Measurements from ENCODE around the gene FAM120B. TPM values are rescaled to one million over a fixed set of nuclear protein-coding genes. Genes with fewer than 3 reads are reported as not detected.

FAM120B gene
- total and polyA plus RNA-seq, 2 experiments from 2014 or later = 7.2 to 16.7 TPM

DNA sequence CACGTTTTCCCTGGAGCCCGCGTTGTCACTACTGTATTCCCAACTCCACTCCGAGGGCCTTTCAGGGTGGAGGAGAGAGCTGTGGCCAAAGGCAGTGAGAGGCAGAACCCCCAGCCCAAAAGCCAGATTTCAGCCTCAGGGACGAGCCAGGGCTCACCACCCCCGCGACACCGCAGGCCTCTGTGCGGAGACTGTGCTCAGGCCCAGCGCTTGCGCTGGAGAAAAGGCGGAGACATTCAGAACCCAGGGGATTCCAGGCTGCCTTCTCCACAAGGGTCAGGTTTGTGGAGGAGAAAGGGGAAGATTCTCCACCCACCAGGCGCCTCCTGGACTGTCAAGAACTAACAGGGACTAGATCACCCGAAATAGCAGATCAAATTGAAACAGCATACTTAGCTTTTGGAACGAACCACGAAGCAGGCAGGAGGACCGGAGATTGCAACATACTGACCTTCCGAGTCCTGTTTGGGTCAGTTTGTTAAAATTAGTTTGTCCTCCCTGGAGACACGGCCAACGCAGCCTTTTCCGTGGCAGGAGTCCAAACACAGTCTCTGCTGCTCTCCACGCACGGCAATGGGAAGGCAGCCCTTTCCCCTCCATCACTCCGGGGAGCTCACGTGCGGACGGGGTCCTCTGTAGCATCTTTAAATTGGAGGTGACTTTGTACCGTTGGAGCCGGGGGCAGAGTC is 30.0 kb upstream of the FAM120B start:
- no peak overlapping the region for H3K4me3 ChIP-seq
- peaks cover 17% of the 10 kb centered on the region for H3K4me1 Mint-ChIP-seq
- TF ChIP-seq POLR2AphosphoS5 (IDR thresholded peaks at IDR 0.05; ENCODE audit: low read depth) (no peak), JUNB (IDR thresholded peaks at IDR 0.05; ENCODE audit: unreplicated experiment) (no peak), NANOG (IDR thresholded peaks at IDR 0.05; ENCODE audit: borderline replicate concordance) (no peak), EZH2phosphoT487 (IDR thresholded peaks at IDR 0.05; ENCODE audit: unreplicated experiment) (no peak), ZNF114 (CRISPR knock-in tag; IDR thresholded peaks at IDR 0.05) (no peak)
- TF ChIP-seq, protein P1, sequence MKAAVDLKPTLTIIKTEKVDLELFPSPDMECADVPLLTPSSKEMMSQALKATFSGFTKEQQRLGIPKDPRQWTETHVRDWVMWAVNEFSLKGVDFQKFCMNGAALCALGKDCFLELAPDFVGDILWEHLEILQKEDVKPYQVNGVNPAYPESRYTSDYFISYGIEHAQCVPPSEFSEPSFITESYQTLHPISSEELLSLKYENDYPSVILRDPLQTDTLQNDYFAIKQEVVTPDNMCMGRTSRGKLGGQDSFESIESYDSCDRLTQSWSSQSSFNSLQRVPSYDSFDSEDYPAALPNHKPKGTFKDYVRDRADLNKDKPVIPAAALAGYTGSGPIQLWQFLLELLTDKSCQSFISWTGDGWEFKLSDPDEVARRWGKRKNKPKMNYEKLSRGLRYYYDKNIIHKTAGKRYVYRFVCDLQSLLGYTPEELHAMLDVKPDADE (IDR thresholded peaks at IDR 0.05) = no peak
- TF ChIP-seq, protein P2, sequence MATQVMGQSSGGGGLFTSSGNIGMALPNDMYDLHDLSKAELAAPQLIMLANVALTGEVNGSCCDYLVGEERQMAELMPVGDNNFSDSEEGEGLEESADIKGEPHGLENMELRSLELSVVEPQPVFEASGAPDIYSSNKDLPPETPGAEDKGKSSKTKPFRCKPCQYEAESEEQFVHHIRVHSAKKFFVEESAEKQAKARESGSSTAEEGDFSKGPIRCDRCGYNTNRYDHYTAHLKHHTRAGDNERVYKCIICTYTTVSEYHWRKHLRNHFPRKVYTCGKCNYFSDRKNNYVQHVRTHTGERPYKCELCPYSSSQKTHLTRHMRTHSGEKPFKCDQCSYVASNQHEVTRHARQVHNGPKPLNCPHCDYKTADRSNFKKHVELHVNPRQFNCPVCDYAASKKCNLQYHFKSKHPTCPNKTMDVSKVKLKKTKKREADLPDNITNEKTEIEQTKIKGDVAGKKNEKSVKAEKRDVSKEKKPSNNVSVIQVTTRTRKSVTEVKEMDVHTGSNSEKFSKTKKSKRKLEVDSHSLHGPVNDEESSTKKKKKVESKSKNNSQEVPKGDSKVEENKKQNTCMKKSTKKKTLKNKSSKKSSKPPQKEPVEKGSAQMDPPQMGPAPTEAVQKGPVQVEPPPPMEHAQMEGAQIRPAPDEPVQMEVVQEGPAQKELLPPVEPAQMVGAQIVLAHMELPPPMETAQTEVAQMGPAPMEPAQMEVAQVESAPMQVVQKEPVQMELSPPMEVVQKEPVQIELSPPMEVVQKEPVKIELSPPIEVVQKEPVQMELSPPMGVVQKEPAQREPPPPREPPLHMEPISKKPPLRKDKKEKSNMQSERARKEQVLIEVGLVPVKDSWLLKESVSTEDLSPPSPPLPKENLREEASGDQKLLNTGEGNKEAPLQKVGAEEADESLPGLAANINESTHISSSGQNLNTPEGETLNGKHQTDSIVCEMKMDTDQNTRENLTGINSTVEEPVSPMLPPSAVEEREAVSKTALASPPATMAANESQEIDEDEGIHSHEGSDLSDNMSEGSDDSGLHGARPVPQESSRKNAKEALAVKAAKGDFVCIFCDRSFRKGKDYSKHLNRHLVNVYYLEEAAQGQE (IDR thresholded peaks at IDR 0.05; ENCODE audit: unreplicated experiment) = no peak
- TF ChIP-seq, protein P3, sequence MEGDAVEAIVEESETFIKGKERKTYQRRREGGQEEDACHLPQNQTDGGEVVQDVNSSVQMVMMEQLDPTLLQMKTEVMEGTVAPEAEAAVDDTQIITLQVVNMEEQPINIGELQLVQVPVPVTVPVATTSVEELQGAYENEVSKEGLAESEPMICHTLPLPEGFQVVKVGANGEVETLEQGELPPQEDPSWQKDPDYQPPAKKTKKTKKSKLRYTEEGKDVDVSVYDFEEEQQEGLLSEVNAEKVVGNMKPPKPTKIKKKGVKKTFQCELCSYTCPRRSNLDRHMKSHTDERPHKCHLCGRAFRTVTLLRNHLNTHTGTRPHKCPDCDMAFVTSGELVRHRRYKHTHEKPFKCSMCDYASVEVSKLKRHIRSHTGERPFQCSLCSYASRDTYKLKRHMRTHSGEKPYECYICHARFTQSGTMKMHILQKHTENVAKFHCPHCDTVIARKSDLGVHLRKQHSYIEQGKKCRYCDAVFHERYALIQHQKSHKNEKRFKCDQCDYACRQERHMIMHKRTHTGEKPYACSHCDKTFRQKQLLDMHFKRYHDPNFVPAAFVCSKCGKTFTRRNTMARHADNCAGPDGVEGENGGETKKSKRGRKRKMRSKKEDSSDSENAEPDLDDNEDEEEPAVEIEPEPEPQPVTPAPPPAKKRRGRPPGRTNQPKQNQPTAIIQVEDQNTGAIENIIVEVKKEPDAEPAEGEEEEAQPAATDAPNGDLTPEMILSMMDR (conservative IDR thresholded peaks at IDR 0.05; ENCODE audit: low read depth in 2 of 2) = no peak
- TF ChIP-seq, protein P4, sequence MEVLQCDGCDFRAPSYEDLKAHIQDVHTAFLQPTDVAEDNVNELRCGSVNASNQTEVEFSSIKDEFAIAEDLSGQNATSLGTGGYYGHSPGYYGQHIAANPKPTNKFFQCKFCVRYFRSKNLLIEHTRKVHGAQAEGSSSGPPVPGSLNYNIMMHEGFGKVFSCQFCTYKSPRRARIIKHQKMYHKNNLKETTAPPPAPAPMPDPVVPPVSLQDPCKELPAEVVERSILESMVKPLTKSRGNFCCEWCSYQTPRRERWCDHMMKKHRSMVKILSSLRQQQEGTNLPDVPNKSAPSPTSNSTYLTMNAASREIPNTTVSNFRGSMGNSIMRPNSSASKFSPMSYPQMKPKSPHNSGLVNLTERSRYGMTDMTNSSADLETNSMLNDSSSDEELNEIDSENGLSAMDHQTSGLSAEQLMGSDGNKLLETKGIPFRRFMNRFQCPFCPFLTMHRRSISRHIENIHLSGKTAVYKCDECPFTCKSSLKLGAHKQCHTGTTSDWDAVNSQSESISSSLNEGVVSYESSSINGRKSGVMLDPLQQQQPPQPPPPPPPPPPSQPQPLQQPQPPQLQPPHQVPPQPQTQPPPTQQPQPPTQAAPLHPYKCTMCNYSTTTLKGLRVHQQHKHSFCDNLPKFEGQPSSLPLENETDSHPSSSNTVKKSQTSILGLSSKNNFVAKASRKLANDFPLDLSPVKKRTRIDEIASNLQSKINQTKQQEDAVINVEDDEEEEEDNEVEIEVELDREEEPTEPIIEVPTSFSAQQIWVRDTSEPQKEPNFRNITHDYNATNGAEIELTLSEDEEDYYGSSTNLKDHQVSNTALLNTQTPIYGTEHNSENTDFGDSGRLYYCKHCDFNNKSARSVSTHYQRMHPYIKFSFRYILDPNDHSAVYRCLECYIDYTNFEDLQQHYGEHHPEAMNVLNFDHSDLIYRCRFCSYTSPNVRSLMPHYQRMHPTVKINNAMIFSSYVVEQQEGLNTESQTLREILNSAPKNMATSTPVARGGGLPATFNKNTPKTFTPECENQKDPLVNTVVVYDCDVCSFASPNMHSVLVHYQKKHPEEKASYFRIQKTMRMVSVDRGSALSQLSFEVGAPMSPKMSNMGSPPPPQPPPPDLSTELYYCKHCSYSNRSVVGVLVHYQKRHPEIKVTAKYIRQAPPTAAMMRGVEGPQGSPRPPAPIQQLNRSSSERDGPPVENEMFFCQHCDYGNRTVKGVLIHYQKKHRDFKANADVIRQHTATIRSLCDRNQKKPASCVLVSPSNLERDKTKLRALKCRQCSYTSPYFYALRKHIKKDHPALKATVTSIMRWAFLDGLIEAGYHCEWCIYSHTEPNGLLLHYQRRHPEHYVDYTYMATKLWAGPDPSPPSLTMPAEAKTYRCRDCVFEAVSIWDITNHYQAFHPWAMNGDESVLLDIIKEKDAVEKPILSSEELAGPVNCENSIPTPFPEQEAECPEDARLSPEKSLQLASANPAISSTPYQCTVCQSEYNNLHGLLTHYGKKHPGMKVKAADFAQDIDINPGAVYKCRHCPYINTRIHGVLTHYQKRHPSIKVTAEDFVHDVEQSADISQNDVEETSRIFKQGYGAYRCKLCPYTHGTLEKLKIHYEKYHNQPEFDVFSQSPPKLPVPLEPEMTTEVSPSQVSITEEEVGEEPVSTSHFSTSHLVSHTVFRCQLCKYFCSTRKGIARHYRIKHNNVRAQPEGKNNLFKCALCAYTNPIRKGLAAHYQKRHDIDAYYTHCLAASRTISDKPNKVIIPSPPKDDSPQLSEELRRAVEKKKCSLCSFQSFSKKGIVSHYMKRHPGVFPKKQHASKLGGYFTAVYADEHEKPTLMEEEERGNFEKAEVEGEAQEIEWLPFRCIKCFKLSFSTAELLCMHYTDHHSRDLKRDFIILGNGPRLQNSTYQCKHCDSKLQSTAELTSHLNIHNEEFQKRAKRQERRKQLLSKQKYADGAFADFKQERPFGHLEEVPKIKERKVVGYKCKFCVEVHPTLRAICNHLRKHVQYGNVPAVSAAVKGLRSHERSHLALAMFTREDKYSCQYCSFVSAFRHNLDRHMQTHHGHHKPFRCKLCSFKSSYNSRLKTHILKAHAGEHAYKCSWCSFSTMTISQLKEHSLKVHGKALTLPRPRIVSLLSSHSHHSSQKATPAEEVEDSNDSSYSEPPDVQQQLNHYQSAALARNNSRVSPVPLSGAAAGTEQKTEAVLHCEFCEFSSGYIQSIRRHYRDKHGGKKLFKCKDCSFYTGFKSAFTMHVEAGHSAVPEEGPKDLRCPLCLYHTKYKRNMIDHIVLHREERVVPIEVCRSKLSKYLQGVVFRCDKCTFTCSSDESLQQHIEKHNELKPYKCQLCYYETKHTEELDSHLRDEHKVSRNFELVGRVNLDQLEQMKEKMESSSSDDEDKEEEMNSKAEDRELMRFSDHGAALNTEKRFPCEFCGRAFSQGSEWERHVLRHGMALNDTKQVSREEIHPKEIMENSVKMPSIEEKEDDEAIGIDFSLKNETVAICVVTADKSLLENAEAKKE (CRISPR knock-in tag; IDR thresholded peaks at IDR 0.05) = no peak
- no peaks in the 10 kb centered on the region for H3K9me3 Mint-ChIP-seq
- no peaks in the 10 kb centered on the region for H4K20me1 ChIP-seq (replicated peaks; ENCODE audit: insufficient read depth)
- ATAC-seq (no peak), DNase-seq (ENCODE audit: low spot score) (no peak)
- no peaks in the 10 kb centered on the region for H3K9me2 ChIP-seq (ENCODE audit: insufficient read depth)
- H3K27me3 ChIP-seq (ENCODE audit: insufficient read depth) = no peaks in the 10 kb centered on the region
- H3K36me3 Mint-ChIP-seq (ENCODE audit: low read depth) = no peaks in the 10 kb centered on the region
- no peak overlapping the region for H3K4me2 ChIP-seq
- H3K4me3 Mint-ChIP-seq = no peak overlapping the region
- H3K79me2 ChIP-seq (replicated peaks; ENCODE audit: insufficient read depth) = no peaks in the 10 kb centered on the region
- H2AFZ ChIP-seq = no peak overlapping the region
- H3K27ac ChIP-seq (ENCODE audit: low read depth) = no peak overlapping the region
- 0 out of 2 replicates have a peak, but pooled peaks cover 7% of the 10 kb centered on the region for H3K4me1 ChIP-seq (ENCODE audit: insufficient read depth)
- H3F3A ChIP-seq (replicated peaks; ENCODE audit: low read depth) = no peaks in the 10 kb centered on the region
- H3K27ac Mint-ChIP-seq = no peak overlapping the region
- peaks cover 15% of the 10 kb centered on the region for H3K27me3 Mint-ChIP-seq (ENCODE audit: insufficient read depth, low read depth, poor library complexity)
- H3K36me3 ChIP-seq (ENCODE audit: insufficient read depth) = no peaks in the 10 kb centered on the region

Data from GM23338 (cell line).